ENCODE results near the gene HSD11B1. TPM values are rescaled to one million over a fixed set of nuclear protein-coding genes. Genes with fewer than 3 reads are reported as not detected.

HSD11B1 gene
- total RNA-seq, 1 experiment from 2014 or later = not detected

GRCh38 chr1:209755926-209756614, 51.4 kb downstream of the HSD11B1 start, which contains the start of gene TRAF3IP3:
Gene TRAF3IP3 (plus strand): TSS chr1:209756053. CDS start chr1:209760040, 3,987 bp downstream.
- CTCF ChIA-PET = interaction anchor here (1.4 kb wide), 1 partner anchor 8 kb away, joined by 3 read pairs; no protein-coding TSS in a partner anchor
- Mint-ChIP-seq H3K27me3 (ENCODE audit: low read depth) (peaks cover 4% of the 10 kb centered on the region; the same call in 1 of the 2 replicates), H3K27ac (no peak within 1 kb of the TSS), H3K4me3 (no peak within 1 kb of the TSS), H3K9me3 (no peaks in the 10 kb centered on the region), H3K36me3 (no peaks in the 10 kb centered on the region), H3K4me1 (no peaks in the 10 kb centered on the region)
- POLR2A ChIA-PET = interaction anchor here (1.0 kb wide), 1 partner anchor 120 kb away, joined by 6 read pairs; no protein-coding TSS in a partner anchor
- ATAC-seq (0 out of 2 replicates have a peak, but pooled peaks have one; percentile 28), DNase-seq (ENCODE audit: low spot score) (no peak)
- TF ChIP-seq ETV6 (CRISPR knock-in tag; IDR thresholded peaks at IDR 0.05) = no peak
- TF ChIP-seq ZMAT4 (CRISPR knock-in tag; IDR thresholded peaks at IDR 0.05) = no peak
- TF ChIP-seq, protein P1, sequence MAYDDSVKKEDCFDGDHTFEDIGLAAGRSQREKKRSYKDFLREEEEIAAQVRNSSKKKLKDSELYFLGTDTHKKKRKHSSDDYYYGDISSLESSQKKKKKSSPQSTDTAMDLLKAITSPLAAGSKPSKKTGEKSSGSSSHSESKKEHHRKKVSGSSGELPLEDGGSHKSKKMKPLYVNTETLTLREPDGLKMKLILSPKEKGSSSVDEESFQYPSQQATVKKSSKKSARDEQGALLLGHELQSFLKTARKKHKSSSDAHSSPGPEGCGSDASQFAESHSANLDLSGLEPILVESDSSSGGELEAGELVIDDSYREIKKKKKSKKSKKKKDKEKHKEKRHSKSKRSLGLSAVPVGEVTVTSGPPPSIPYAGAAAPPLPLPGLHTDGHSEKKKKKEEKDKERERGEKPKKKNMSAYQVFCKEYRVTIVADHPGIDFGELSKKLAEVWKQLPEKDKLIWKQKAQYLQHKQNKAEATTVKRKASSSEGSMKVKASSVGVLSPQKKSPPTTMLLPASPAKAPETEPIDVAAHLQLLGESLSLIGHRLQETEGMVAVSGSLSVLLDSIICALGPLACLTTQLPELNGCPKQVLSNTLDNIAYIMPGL (CRISPR knock-in tag; IDR thresholded peaks at IDR 0.05) = no peak
- TF ChIP-seq GRHL2 (CRISPR knock-in tag; IDR thresholded peaks at IDR 0.05; ENCODE audit: insufficient replicate concordance, severe bottlenecking) = no peak
- TF ChIP-seq MYBL2 (CRISPR knock-in tag; IDR thresholded peaks at IDR 0.05) = no peak
- no peak for TF ChIP-seq ZNF138 (CRISPR knock-in tag; conservative IDR thresholded peaks at IDR 0.05)
- TF ChIP-seq FOXP1 (CRISPR knock-in tag; IDR thresholded peaks at IDR 0.05; ENCODE audit: borderline replicate concordance) = no peak
- no peak for TF ChIP-seq KAT7 (CRISPR knock-in tag; IDR thresholded peaks at IDR 0.05; ENCODE audit: borderline replicate concordance)
- no peak for TF ChIP-seq TEAD1 (CRISPR knock-in tag; IDR thresholded peaks at IDR 0.05)
- TF ChIP-seq PRDM15 (CRISPR knock-in tag; IDR thresholded peaks at IDR 0.05) = no peak

- TF ChIP-seq ZNF396 (CRISPR knock-in tag; IDR thresholded peaks at IDR 0.05; ENCODE audit: borderline replicate concordance) (no peak), PRRX2 (CRISPR knock-in tag; IDR thresholded peaks at IDR 0.05) (no peak), USF1 (CRISPR knock-in tag; IDR thresholded peaks at IDR 0.05) (no peak)
- DNase-seq (ENCODE audit: low spot score) (no peak), ATAC-seq (0 out of 2 replicates have a peak, but pooled peaks have one; percentile 24)
- H3K27ac Mint-ChIP-seq = no peak overlapping the region
- CTCF ChIA-PET = interaction anchor here (0.6 to 1.6 kb wide), 3 partner anchors 8 to 11 kb away, joined by 3 to 4 read pairs (median 3); no protein-coding TSS in a partner anchor
- H3K9me3 Mint-ChIP-seq = no peaks in the 10 kb centered on the region
- H3K36me3 Mint-ChIP-seq = no peaks in the 10 kb centered on the region
- no peaks in the 10 kb centered on the region for H3K4me1 Mint-ChIP-seq
- H3K27me3 Mint-ChIP-seq (ENCODE audit: low read depth) = peaks cover 7% of the 10 kb centered on the region; the same call in 1 of the 2 replicates
- no peak overlapping the region for H3K4me3 Mint-ChIP-seq
- POLR2A ChIA-PET = interaction anchor here (1.0 kb wide), 1 partner anchor 121 kb away, joined by 6 read pairs; no protein-coding TSS in a partner anchor
These were observed 52.2 kb downstream of the HSD11B1 start for GRCh38 chr1:209756615-209757445.
